ENCODE data around the gene HLA-G.
"Not testable (repeated sequence)": the region's sequence is repeated elsewhere in the genome, so short reads cannot be mapped to it uniquely, and the experiment has no call there.

HLA-G gene

DNA sequence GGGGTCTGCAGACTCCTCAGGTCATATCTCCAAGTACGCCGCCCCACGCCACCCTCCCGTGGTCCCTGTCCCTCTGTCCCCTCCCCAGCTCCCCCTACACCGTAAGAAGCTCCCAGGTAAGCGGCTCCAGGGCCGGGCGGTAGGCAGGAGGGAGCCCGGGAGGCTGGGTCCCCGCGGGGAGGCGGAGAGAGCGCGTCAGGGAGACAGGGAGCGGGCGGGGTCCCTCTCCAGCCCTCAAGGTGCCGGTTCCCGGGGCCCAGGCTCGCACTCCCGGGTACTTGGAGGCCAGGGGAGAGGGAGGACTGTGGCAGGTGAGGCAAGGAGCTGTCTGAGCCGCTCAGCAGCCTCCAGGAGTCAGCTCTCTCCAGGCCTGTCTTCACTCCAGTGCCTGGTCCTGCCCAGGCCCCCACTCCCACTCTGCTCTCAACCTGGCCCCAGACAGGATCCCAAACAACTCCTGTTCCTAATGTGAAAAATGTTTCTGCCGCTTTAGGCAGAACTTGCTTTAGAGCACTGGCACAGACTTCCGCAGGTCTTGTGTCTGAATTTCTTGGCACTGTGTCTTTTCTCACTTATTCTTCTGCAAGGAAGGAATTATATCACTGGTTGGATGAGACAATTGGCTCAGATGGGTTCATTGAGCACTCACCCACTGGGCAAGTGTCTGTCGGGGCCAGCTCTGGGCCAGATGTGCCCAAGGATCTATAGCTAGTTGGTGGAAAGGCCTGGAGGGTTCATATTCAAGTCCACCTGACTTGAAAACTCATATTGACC lies 36.6 kb downstream of the HLA-G start:
- ChIA-PET CTCF (no interaction called here), POLR2A (no interaction called here)
- no peak for DNase-seq (ENCODE audit: extremely low spot score)
- no peak for TF ChIP-seq FOXM1 (IDR thresholded peaks at IDR 0.05; ENCODE audit: borderline replicate concordance)
- no peak for TF ChIP-seq HDGF (IDR thresholded peaks at IDR 0.05; ENCODE audit: borderline replicate concordance)
- TF ChIP-seq TARDBP (IDR thresholded peaks at IDR 0.05), result no peak
- no peak for TF ChIP-seq ARNT (IDR thresholded peaks at IDR 0.05)
- TF ChIP-seq LEF1 (IDR thresholded peaks at IDR 0.05; ENCODE audit: borderline replicate concordance), result no peak

DNA sequence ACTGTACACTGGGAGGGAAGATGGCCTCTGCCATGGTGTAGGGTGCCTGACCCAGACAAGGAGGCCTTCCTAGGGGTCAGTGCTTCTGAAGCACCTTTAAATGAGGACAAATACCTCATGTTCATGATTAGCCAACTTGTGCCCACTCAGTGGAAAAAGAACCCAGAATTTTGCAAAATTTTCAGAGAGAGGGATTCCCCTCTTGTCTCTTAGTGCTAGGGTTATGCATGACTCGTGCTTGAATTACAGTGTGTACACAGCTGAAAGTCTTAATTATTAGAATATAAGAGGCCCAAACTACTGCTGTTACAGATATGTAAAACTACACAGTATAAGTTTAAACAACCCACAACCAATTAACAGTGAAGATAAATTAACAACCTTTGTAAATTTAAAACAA lies 38.0 kb downstream of the HLA-G start:
- DNase-seq (ENCODE audit: extremely low spot score), result no peak
- CTCF ChIA-PET, result no interaction called here
- POLR2A ChIA-PET, result no interaction called here
- TF ChIP-seq FOXA1 (IDR thresholded peaks at IDR 0.05) (no peak), NFRKB (IDR thresholded peaks at IDR 0.05) (no peak), SP1 (IDR thresholded peaks at IDR 0.05) (no peak), BHLHE40 (IDR thresholded peaks at IDR 0.05; ENCODE audit: borderline replicate concordance) (no peak), TARDBP (IDR thresholded peaks at IDR 0.05) (no peak), HDGF (IDR thresholded peaks at IDR 0.05; ENCODE audit: borderline replicate concordance) (no peak), FOXM1 (IDR thresholded peaks at IDR 0.05; ENCODE audit: borderline replicate concordance) (no peak), L3MBTL2 (conservative IDR thresholded peaks at IDR 0.05) (no peak), SUZ12 (IDR thresholded peaks at IDR 0.05) (no peak), ARNT (IDR thresholded peaks at IDR 0.05) (no peak), LEF1 (IDR thresholded peaks at IDR 0.05; ENCODE audit: borderline replicate concordance) (no peak), FOXK2 (IDR thresholded peaks at IDR 0.05) (no peak), ZNF384 (IDR thresholded peaks at IDR 0.05) (no peak), ELF4 (IDR thresholded peaks at IDR 0.05) (no peak), CTBP1 (IDR thresholded peaks at IDR 0.05; ENCODE audit: borderline replicate concordance) (no peak)
- TF ChIP-seq, protein P1, sequence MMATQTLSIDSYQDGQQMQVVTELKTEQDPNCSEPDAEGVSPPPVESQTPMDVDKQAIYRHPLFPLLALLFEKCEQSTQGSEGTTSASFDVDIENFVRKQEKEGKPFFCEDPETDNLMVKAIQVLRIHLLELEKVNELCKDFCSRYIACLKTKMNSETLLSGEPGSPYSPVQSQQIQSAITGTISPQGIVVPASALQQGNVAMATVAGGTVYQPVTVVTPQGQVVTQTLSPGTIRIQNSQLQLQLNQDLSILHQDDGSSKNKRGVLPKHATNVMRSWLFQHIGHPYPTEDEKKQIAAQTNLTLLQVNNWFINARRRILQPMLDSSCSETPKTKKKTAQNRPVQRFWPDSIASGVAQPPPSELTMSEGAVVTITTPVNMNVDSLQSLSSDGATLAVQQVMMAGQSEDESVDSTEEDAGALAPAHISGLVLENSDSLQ (IDR thresholded peaks at IDR 0.05), result no peak

DNA sequence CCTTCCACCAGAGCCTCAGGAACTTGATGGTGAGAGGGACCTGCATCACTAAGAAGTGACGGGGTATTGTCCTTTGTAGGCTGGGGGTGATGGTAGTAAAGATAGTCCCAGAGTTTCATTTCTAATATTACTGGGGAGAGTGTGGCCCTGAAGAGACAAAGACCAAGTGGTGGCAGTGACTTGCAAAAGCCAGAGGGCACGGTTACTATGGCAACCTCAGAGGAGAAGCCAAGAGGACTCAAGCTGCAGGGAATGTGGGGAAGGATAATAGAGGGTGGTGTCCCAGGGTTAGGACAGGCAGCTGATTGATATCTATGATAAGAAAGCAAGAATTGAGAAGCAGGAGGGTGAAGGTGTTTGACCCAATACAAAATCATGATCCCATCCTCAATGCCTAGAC lies 42.5 kb downstream of the HLA-G start:
- ChIA-PET POLR2A (no interaction called here), CTCF (no interaction called here)
- TF ChIP-seq CTBP1 (IDR thresholded peaks at IDR 0.05; ENCODE audit: borderline replicate concordance) (no peak), LEF1 (IDR thresholded peaks at IDR 0.05; ENCODE audit: borderline replicate concordance) (no peak), TARDBP (IDR thresholded peaks at IDR 0.05) (no peak)
- no peak for DNase-seq (ENCODE audit: extremely low spot score)

DNA sequence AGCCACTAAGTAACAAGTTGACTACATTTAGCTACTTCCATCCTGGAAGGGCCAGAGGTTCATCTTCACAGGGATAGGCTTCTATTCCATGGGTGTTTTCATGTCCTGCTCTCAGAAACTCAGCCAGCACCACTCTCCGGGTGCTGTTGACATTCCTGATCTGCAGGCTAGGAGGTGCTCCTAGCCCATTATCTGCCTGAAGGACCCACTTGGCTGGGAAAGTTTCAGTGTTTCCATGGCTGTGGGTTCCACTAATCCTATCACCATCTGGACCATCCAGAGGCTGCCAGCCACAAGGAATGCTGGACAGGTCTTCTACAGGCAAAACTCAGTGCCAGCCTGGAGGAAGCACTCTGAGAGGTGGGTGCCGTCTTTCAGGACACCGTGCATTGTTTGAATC lies 45.2 kb downstream of the HLA-G start:
- ChIA-PET CTCF (no interaction called here), POLR2A (no interaction called here)
- DNase-seq (ENCODE audit: extremely low spot score), result no peak
- TF ChIP-seq SUZ12 (IDR thresholded peaks at IDR 0.05) (no peak), CTBP1 (IDR thresholded peaks at IDR 0.05; ENCODE audit: borderline replicate concordance) (no peak)

DNA sequence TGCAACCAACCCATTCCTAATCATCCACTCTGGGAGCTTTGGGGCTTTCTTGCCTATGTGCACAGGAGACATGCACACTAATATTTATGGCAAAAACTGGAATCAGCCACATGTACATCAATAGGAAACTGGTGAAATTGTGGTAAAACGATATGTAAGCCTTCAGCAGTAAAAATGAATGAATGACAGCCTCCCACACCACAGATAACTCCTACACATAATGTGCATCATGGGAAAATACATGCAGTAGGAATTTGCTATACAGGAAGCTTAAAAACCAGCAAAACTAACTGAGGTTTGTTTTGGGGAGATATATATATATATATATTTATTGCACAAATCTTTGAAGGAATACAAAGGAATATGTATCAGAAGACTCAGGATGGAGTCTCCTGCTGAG lies 47.6 kb downstream of the HLA-G start:
- POLR2A ChIA-PET, result no interaction called here
- CTCF ChIA-PET, result no interaction called here
- no peak for DNase-seq (ENCODE audit: extremely low spot score)
- no peak for TF ChIP-seq L3MBTL2 (conservative IDR thresholded peaks at IDR 0.05)
- no peak for TF ChIP-seq NFRKB (IDR thresholded peaks at IDR 0.05)
- TF ChIP-seq ARNT (IDR thresholded peaks at IDR 0.05), result no peak
- TF ChIP-seq, protein P1 (IDR thresholded peaks at IDR 0.05), result no peak
- no peak for TF ChIP-seq FOXM1 (IDR thresholded peaks at IDR 0.05; ENCODE audit: borderline replicate concordance)

DNA sequence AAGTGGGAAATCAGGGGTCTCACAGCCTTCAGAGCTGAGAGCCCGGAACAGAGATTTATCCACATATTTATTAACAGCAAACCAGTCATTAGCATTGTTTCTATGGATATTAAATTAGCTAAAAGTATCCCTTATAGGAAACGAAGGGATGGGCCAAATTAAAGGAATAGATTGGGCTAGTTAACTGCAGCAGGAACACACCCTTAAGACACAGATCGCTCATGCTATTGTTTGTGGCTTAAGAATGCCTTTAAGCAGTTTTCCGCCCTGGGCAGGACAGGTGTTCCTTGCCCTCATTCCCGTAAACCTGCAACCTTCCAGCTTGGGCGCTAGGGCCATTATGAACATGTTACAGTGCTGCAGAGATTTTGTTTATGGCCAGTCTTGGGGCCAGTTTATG lies 48.1 kb downstream of the HLA-G start:
- POLR2A ChIA-PET; DNase-seq (ENCODE audit: extremely low spot score); CTCF ChIA-PET: not testable (repeated sequence)

All from HEK293T (cell line).